ENCODE results near the gene NRCAM. TPM values are rescaled to one million over a fixed set of nuclear protein-coding genes. Genes with fewer than 3 reads are reported as not detected.

The NRCAM gene
- total RNA-seq, 1 experiment from 2014 or later: 2.7 TPM

GRCh38 chr7:108235451-108236061 is 220.7 kb downstream of the NRCAM start (continued):
- no peak for TF ChIP-seq HMGXB4 (CRISPR knock-in tag; IDR thresholded peaks at IDR 0.05)
- no peak for TF ChIP-seq E2F4 (CRISPR knock-in tag; IDR thresholded peaks at IDR 0.05; ENCODE audit: borderline replicate concordance, low read depth)
- no peak for TF ChIP-seq CTCF (IDR thresholded peaks at IDR 0.05)
- no peak for TF ChIP-seq PRDM15 (CRISPR knock-in tag; IDR thresholded peaks at IDR 0.05)
- TF ChIP-seq SMAD4 (CRISPR knock-in tag; IDR thresholded peaks at IDR 0.05): no peak

- DNase-seq (ENCODE audit: low spot score) (no peak), ATAC-seq (no peak)
- ChIA-PET POLR2A (no interaction called here), CTCF (interaction anchor here (1.0 kb wide), 1 partner anchor 9 kb away, joined by 3 read pairs; no protein-coding TSS in a partner anchor)
- H3K4me1 Mint-ChIP-seq: peaks cover 49% of the 10 kb centered on the region
- H3K4me3 Mint-ChIP-seq: no peak overlapping the region
- no peaks in the 10 kb centered on the region for H3K9me3 Mint-ChIP-seq
- no peak overlapping the region; the same call in 1 of the 2 replicates for H3K27ac Mint-ChIP-seq
- TF ChIP-seq ELF4 (CRISPR knock-in tag; IDR thresholded peaks at IDR 0.05; ENCODE audit: low read depth): no peak
- no peak for TF ChIP-seq TP53 (CRISPR knock-in tag; IDR thresholded peaks at IDR 0.05)
- TF ChIP-seq GABPB1 (CRISPR knock-in tag; IDR thresholded peaks at IDR 0.05): no peak
- no peak for TF ChIP-seq STAT6 (CRISPR knock-in tag; conservative IDR thresholded peaks at IDR 0.05; ENCODE audit: low read depth)
- TF ChIP-seq PRRX2 (CRISPR knock-in tag; IDR thresholded peaks at IDR 0.05): no peak
- TF ChIP-seq ETV6 (CRISPR knock-in tag; IDR thresholded peaks at IDR 0.05): no peak
- no peak for TF ChIP-seq HMGA2 (CRISPR knock-in tag; IDR thresholded peaks at IDR 0.05)
- no peak for TF ChIP-seq TEAD1 (CRISPR knock-in tag; IDR thresholded peaks at IDR 0.05)
- no peak for TF ChIP-seq TCF7 (CRISPR knock-in tag; IDR thresholded peaks at IDR 0.05; ENCODE audit: low read depth)
- TF ChIP-seq ZNF423 (CRISPR knock-in tag; IDR thresholded peaks at IDR 0.05): no peak
- TF ChIP-seq ATF3 (CRISPR knock-in tag; conservative IDR thresholded peaks at IDR 0.05): no peak
- TF ChIP-seq SP1 (CRISPR knock-in tag; conservative IDR thresholded peaks at IDR 0.05): no peak
- no peaks in the 10 kb centered on the region for H3K36me3 Mint-ChIP-seq
- no peaks in the 10 kb centered on the region for H3K27me3 Mint-ChIP-seq (ENCODE audit: low read depth)
These were observed 221.2 kb downstream of the NRCAM start for GRCh38 chr7:108234971-108235450.
